HepG2 (cell line): ENCODE results near the gene FUCA1. TPM values are rescaled to one million over a fixed set of nuclear protein-coding genes. Genes with fewer than 3 reads are reported as not detected.
A peak's percentile ranks its signal among the peaks of the same experiment; 100 is the strongest.

Source experiments
- ATAD3A ChIP-seq: sonication (generic); formaldehyde crosslinking; IDR thresholded peaks from 2 replicates; pipeline ENCODE4 v1.4.0; 2020; ENCODE audit warnings: missing genetic modification reagents
- BCL6 ChIP-seq: IDR thresholded peaks from 2 replicates; pipeline ENCODE4 v1.6.1; 2016; ENCODE audit warnings: missing genetic modification reagents, missing compliant biosample characterization
- DNMT1 ChIP-seq: sonication (generic); formaldehyde crosslinking; IDR thresholded peaks from 2 replicates; pipeline ENCODE4 v1.5.1; 2020; ENCODE audit warnings: mild to moderate bottlenecking, missing genetic modification reagents
- ERF ChIP-seq: IDR thresholded peaks from 2 replicates; pipeline ENCODE4 v1.6.1; 2018; ENCODE audit warnings: missing biosample characterization, missing genetic modification reagents
- FOXC1 ChIP-seq: sonication (generic); formaldehyde crosslinking; IDR thresholded peaks from 2 replicates; pipeline ENCODE4 v1.8.0; 2022; ENCODE audit warnings: mild to moderate bottlenecking, missing genetic modification reagents, borderline replicate concordance
- KDM6A ChIP-seq: IDR thresholded peaks from 2 replicates; pipeline ENCODE4 v1.6.1; 2016; ENCODE audit warnings: low read depth
- MAZ ChIP-seq, 2 experiments: sonication (generic) in 1 of 2; formaldehyde crosslinking in 1 of 2; IDR thresholded peaks; 2 replicates each; pipeline versions ENCODE4 v1.5.0 to v1.6.1; 2012 to 2020; ENCODE audit warnings: low read depth in 2 of 2, mild to moderate bottlenecking in 2 of 2, borderline replicate concordance in 1 of 2, improper control_type of control experiment in 1 of 2, low read length in 1 of 2, missing genetic modification reagents in 1 of 2, moderate library complexity in 1 of 2
- MTA1 ChIP-seq: sonication (generic); formaldehyde crosslinking; IDR thresholded peaks from 2 replicates; pipeline ENCODE4 v1.4.0; 2020; ENCODE audit warnings: missing genetic modification reagents, mild to moderate bottlenecking, borderline replicate concordance
- NPAS2 ChIP-seq: sonication (generic); formaldehyde crosslinking; IDR thresholded peaks from 2 replicates; pipeline ENCODE4 v1.8.0; 2022; ENCODE audit warnings: mild to moderate bottlenecking, missing genetic modification reagents, borderline replicate concordance
- PAX8 ChIP-seq: sonication (generic); formaldehyde crosslinking; IDR thresholded peaks from 2 replicates; pipeline ENCODE4 v1.8.0; 2022; ENCODE audit warnings: mild to moderate bottlenecking, missing genetic modification reagents, borderline replicate concordance
- PLRG1 ChIP-seq: fragments of 450-650 bp; conservative IDR thresholded peaks from 2 replicates; pipeline ENCODE4 v1.6.1; 2016
- ZBTB20 ChIP-seq: sonication (generic); formaldehyde crosslinking; IDR thresholded peaks from 2 replicates; pipeline ENCODE4 v1.8.1; 2023; ENCODE audit warnings: missing genetic modification reagents, low read depth, mild to moderate bottlenecking, borderline replicate concordance
- ZMYM2 ChIP-seq: sonication (generic); formaldehyde crosslinking; IDR thresholded peaks from 2 replicates; pipeline ENCODE4 v1.8.0; 2022; ENCODE audit warnings: mild to moderate bottlenecking, missing genetic modification reagents
- ZNF264 ChIP-seq: sonication (generic); formaldehyde crosslinking; IDR thresholded peaks from 2 replicates; pipeline ENCODE4 v1.4.0; 2020; ENCODE audit warnings: missing genetic modification reagents
- ZNF891 ChIP-seq: sonication (generic); formaldehyde crosslinking; IDR thresholded peaks from 2 replicates; pipeline ENCODE4 v1.5.0; 2020; ENCODE audit warnings: mild to moderate bottlenecking, missing genetic modification reagents
- polyA plus RNA-seq, 8 experiments: library from polyadenylated mRNA; depleted of rRNA in 3 of 8; stranded (reverse) in 7 of 8; unstranded in 1 of 8; fragments of >200 nt; fragmentation: Illumina TruSeq in 4 of 8; extraction: Trizol in 4 of 8; gene quantifications; 2 replicates each; pipeline versions ENCODE4 v1.2.1 to v1.2.3, GENCODE V29; 2011 to 2016; ENCODE audit warnings: low read depth in 4 of 8, missing spikeins in 1 of 8, mixed read lengths in 1 of 8; ENCODE audit not compliant: insufficient read depth in 1 of 8
- total RNA-seq, 5 experiments: library from RNA; depleted of rRNA; stranded (reverse); fragments of >200 nt; fragmentation: Illumina TruSeq; extraction: Trizol; gene quantifications; 2 replicates each; pipeline ENCODE4 v1.2.3, GENCODE V29; 2016; ENCODE audit warnings: low read depth in 1 of 5
- TF ChIP-seq, protein P1 (sequence below): sonication (generic); formaldehyde crosslinking; IDR thresholded peaks from 2 replicates; pipeline ENCODE4 v1.8.0; 2022; ENCODE audit warnings: missing genetic modification reagents, mild to moderate bottlenecking, inconsistent platforms, borderline replicate concordance
- TF ChIP-seq, protein P2 (sequence below): sonication (generic); formaldehyde crosslinking; IDR thresholded peaks from 2 replicates; pipeline ENCODE4 v1.5.0; 2020; ENCODE audit warnings: mild to moderate bottlenecking, missing genetic modification reagents, borderline replicate concordance
- TF ChIP-seq, protein P3 (sequence below): sonication (generic); formaldehyde crosslinking; IDR thresholded peaks from 2 replicates; pipeline ENCODE4 v1.4.0; 2020; ENCODE audit warnings: low read depth, mild to moderate bottlenecking, missing genetic modification reagents

Gene FUCA1
- total and polyA plus RNA-seq, 2 of the 13 experiments (the other 11 are each of a cell fraction or from before 2014, with no cell fraction given) = 32.7 to 33.6 TPM

DNA sequence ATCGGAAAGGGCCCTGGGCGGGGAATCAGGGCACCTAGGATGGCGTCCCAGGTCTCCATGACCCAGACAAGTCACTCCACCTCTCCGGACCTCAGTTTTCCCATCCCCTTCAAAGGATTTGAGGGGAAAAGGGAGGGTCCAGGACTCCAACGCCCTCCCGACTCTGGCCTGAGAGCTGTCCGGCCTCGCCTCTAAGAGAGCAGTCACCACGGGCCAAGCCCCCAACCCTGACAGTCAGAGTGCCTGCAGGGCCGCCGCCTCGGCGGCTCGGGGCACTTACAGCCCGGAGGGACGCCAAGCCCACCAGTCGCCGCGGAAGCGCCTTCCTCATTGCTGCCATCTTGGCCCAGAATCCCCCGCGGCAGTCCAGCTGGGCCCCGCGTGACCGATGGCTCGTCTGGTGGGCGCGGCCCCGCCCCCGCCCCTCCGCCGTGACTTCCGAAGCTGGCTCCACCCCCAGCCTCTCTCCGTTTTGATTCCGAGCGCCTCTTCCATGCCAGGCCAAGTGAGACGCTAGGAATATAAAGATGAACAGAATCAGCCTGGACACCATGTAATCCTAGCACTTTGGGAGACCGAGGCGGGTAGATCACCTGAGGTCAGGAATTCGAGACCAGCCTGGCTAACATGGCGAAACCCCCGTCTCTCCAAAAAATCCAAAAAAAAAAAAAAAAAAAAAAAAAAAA lies 42.9 kb downstream of the FUCA1 start, which contains the start of gene HMGCL (continued):
- TF ChIP-seq, protein P1, sequence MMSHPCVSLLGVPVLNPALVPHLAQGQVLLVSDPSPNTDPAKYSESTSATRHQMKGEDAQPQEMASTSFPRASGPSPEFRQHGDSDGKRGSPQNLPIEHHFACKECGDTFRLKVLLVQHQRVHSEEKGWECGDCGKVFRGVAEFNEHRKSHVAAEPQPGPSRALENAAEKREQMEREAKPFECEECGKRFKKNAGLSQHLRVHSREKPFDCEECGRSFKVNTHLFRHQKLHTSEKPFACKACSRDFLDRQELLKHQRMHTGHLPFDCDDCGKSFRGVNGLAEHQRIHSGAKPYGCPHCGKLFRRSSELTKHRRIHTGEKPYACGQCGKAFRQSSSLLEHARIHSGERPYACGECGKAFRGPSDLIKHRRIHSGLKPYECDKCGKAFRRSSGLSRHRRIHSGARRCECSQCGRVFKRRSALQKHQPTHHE = peak; percentile 89
- no peak for TF ChIP-seq ZMYM2 (CRISPR knock-in tag)
- TF ChIP-seq NPAS2 (CRISPR knock-in tag) = no peak
- 0 out of 2 replicates have a peak, but pooled peaks have one; percentile 11 for TF ChIP-seq KDM6A
- no peak; the same call in 1 of the 2 replicates for TF ChIP-seq ZNF891 (CRISPR knock-in tag)
- TF ChIP-seq, protein P2, sequence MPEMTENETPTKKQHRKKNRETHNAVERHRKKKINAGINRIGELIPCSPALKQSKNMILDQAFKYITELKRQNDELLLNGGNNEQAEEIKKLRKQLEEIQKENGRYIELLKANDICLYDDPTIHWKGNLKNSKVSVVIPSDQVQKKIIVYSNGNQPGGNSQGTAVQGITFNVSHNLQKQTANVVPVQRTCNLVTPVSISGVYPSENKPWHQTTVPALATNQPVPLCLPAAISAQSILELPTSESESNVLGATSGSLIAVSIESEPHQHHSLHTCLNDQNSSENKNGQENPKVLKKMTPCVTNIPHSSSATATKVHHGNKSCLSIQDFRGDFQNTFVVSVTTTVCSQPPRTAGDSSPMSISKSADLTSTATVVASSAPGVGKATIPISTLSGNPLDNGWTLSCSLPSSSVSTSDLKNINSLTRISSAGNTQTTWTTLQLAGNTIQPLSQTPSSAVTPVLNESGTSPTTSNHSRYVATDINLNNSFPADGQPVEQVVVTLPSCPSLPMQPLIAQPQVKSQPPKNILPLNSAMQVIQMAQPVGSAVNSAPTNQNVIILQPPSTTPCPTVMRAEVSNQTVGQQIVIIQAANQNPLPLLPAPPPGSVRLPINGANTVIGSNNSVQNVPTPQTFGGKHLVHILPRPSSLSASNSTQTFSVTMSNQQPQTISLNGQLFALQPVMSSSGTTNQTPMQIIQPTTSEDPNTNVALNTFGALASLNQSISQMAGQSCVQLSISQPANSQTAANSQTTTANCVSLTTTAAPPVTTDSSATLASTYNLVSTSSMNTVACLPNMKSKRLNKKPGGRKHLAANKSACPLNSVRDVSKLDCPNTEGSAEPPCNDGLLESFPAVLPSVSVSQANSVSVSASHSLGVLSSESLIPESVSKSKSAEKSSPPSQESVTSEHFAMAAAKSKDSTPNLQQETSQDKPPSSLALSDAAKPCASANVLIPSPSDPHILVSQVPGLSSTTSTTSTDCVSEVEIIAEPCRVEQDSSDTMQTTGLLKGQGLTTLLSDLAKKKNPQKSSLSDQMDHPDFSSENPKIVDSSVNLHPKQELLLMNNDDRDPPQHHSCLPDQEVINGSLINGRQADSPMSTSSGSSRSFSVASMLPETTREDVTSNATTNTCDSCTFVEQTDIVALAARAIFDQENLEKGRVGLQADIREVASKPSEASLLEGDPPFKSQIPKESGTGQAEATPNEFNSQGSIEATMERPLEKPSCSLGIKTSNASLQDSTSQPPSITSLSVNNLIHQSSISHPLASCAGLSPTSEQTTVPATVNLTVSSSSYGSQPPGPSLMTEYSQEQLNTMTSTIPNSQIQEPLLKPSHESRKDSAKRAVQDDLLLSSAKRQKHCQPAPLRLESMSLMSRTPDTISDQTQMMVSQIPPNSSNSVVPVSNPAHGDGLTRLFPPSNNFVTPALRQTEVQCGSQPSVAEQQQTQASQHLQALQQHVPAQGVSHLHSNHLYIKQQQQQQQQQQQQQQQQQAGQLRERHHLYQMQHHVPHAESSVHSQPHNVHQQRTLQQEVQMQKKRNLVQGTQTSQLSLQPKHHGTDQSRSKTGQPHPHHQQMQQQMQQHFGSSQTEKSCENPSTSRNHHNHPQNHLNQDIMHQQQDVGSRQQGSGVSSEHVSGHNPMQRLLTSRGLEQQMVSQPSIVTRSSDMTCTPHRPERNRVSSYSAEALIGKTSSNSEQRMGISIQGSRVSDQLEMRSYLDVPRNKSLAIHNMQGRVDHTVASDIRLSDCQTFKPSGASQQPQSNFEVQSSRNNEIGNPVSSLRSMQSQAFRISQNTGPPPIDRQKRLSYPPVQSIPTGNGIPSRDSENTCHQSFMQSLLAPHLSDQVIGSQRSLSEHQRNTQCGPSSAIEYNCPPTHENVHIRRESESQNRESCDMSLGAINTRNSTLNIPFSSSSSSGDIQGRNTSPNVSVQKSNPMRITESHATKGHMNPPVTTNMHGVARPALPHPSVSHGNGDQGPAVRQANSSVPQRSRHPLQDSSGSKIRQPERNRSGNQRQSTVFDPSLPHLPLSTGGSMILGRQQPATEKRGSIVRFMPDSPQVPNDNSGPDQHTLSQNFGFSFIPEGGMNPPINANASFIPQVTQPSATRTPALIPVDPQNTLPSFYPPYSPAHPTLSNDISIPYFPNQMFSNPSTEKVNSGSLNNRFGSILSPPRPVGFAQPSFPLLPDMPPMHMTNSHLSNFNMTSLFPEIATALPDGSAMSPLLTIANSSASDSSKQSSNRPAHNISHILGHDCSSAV (CRISPR knock-in tag) = no peak
- TF ChIP-seq ZNF264 (CRISPR knock-in tag) = peak; percentile 62; the same call in 1 of the 2 replicates
- 0 out of 2 replicates have a peak, but pooled peaks have one; percentile 54 for TF ChIP-seq DNMT1 (CRISPR knock-in tag)
- TF ChIP-seq MTA1 (CRISPR knock-in tag) = peak; percentile 86; the same call in 1 of the 2 replicates
- TF ChIP-seq PAX8 = no peak; the same call in 1 of the 2 replicates
- no peak for TF ChIP-seq PLRG1
- peak; percentile 90 for TF ChIP-seq ERF (CRISPR knock-in tag)
- TF ChIP-seq FOXC1 (CRISPR knock-in tag) = peak; percentile 88; the same call in 1 of the 2 replicates
- peak; percentile 62 for TF ChIP-seq BCL6
- TF ChIP-seq ZBTB20 (CRISPR knock-in tag) = 0 out of 2 replicates have a peak, but pooled peaks have one; percentile 84
- TF ChIP-seq, protein P3, sequence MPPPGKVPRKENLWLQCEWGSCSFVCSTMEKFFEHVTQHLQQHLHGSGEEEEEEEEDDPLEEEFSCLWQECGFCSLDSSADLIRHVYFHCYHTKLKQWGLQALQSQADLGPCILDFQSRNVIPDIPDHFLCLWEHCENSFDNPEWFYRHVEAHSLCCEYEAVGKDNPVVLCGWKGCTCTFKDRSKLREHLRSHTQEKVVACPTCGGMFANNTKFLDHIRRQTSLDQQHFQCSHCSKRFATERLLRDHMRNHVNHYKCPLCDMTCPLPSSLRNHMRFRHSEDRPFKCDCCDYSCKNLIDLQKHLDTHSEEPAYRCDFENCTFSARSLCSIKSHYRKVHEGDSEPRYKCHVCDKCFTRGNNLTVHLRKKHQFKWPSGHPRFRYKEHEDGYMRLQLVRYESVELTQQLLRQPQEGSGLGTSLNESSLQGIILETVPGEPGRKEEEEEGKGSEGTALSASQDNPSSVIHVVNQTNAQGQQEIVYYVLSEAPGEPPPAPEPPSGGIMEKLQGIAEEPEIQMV (CRISPR knock-in tag) = 0 out of 2 replicates have a peak, but pooled peaks have one; percentile 33
- peak; percentile 63; the same call in 1 of the 2 replicates for TF ChIP-seq MAZ (IDR thresholded peaks at IDR 0.05; ENCODE audit: borderline replicate concordance, low read depth, low read length)
- TF ChIP-seq MAZ (CRISPR knock-in tag; IDR thresholded peaks at IDR 0.05; ENCODE audit: low read depth) = peak; percentile 91
- no peak for TF ChIP-seq ATAD3A (CRISPR knock-in tag)
